WERI-Rb-1 (cell line): ENCODE measurements around the gene CHST11.

Experiments
- DNase-seq: peaks from one replicate; pipeline ENCODE4 v3.0.0-alpha.2; 2020
- H3K27ac ChIP-seq: fragments of 250-450 bp; sonication (Bioruptor Pico); 2 replicates; pipeline ENCODE4 v1.5.1; 2020; ENCODE audit warnings: mild to moderate bottlenecking, moderate library complexity
- H3K27me3 ChIP-seq: fragments of 250-450 bp; sonication (Bioruptor Pico); 2 replicates; pipeline ENCODE4 v1.5.1; 2021; ENCODE audit warnings: mild to moderate bottlenecking, low read depth, moderate library complexity; ENCODE audit not compliant: insufficient read depth, severe bottlenecking
- H3K36me3 ChIP-seq: fragments of 250-450 bp; sonication (Bioruptor Pico); 2 replicates; pipeline ENCODE4 v1.5.1; 2020; ENCODE audit warnings: mild to moderate bottlenecking, moderate library complexity
- H3K4me3 ChIP-seq: 2 replicates; pipeline ENCODE4 v1.5.1; 2011; ENCODE audit warnings: low read depth, mild to moderate bottlenecking, control low read depth, low read length
- H3K9me3 ChIP-seq: fragments of 250-450 bp; sonication (Bioruptor Pico); 2 replicates; pipeline ENCODE4 v1.5.1; 2021; ENCODE audit warnings: mild to moderate bottlenecking, moderate library complexity; ENCODE audit not compliant: severe bottlenecking
- TF ChIP-seq, protein P1 (sequence below): IDR thresholded peaks from 2 replicates; pipeline ENCODE4 v1.5.1; 2011; ENCODE audit warnings: low read depth, mild to moderate bottlenecking, control low read depth, inconsistent platforms, low read length

CHST11 gene

DNA sequence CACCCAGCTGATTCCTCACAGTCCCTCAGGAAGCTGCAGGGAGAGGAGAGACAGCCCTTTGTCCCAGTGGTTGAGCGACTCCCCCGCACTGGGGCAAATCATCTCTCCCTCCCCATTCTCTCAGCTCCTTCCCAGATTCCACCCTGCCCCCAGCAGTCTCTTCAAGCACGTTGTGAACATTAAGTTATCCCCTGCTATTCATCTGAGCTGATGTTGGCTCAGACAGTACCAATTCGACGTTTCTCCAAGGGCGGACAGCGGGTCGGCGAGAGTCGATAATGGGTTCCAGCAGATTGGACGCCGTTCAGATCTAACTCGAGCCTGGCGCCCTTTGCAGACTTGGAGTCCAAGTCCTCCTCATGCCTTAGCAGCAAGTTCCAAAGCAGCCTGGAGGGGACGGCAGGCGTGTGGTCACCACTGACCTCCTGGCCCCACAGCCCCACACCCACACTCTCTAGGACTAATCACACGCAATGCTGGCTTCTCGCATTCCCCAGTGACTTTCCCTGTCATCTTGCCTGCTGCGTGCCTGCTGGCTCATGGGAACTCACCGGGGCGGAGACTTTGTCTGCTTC, 245.9 kb downstream of the CHST11 start:
- no peak overlapping the region for H3K4me3 ChIP-seq
- H3K27me3 ChIP-seq = no peaks in the 10 kb centered on the region
- H3K27ac ChIP-seq = no peak overlapping the region
- H3K9me3 ChIP-seq = no peaks in the 10 kb centered on the region
- no peaks in the 10 kb centered on the region for H3K36me3 ChIP-seq
- no peak for DNase-seq
- TF ChIP-seq, protein P1, sequence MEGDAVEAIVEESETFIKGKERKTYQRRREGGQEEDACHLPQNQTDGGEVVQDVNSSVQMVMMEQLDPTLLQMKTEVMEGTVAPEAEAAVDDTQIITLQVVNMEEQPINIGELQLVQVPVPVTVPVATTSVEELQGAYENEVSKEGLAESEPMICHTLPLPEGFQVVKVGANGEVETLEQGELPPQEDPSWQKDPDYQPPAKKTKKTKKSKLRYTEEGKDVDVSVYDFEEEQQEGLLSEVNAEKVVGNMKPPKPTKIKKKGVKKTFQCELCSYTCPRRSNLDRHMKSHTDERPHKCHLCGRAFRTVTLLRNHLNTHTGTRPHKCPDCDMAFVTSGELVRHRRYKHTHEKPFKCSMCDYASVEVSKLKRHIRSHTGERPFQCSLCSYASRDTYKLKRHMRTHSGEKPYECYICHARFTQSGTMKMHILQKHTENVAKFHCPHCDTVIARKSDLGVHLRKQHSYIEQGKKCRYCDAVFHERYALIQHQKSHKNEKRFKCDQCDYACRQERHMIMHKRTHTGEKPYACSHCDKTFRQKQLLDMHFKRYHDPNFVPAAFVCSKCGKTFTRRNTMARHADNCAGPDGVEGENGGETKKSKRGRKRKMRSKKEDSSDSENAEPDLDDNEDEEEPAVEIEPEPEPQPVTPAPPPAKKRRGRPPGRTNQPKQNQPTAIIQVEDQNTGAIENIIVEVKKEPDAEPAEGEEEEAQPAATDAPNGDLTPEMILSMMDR = no peak

DNA sequence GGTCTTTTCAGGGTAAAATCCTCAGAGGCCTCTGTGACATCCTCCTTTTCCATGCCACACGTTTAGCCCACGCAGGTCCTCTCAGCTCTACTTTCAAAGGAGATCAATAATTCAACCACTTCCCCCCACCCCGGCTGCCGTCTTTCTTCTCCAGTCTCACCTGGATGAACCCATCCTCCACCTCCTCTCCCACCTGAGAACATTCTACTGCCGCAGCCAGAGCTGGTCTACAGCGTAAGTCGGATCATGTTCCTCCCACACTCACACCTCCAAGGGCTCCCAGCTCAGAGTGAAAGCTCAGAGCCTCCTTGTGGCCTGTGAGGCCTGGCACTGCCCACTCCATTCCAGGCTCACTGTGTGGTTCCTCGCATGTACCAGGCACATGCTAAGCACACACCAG, 246.6 kb downstream of the CHST11 start:
- no peak overlapping the region for H3K4me3 ChIP-seq
- no peaks in the 10 kb centered on the region for H3K36me3 ChIP-seq
- no peaks in the 10 kb centered on the region for H3K27me3 ChIP-seq
- no peaks in the 10 kb centered on the region for H3K9me3 ChIP-seq
- DNase-seq = no peak
- H3K27ac ChIP-seq = no peak overlapping the region
- TF ChIP-seq, protein P1 = no peak

DNA sequence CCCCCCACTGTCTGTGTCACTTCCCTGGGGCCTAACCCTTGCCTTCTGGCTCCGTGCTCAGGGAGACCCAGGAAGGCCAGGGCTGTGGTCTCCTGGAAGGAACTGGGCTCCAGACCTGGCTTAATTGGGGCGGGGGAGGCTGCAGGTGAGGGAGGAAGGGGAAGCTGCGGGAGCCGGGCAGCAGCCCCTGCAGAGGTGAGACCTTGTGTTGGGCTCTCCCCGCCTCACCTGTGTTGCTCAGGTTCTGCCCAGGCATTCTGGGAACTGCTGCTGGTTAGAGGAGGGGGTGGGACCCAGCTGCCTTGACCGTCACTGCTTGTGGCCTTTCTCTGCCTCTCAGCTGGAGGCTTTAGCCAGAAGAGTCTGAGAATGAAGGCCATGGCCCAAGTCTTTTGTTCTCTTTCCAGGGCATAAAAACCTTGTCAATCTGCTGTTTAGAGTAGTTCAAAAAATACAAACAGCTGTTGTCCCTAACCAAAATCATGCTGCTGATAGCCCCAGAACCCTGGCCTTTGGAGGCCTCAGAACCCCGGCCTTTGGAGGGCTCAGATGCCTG, 247.6 kb downstream of the CHST11 start:
- Histone ChIP-seq H3K27me3 (no peaks in the 10 kb centered on the region), H3K9me3 (no peaks in the 10 kb centered on the region), H3K36me3 (no peaks in the 10 kb centered on the region), H3K4me3 (no peak overlapping the region), H3K27ac (no peak overlapping the region)
- no peak for DNase-seq
- TF ChIP-seq, protein P1 = no peak

DNA sequence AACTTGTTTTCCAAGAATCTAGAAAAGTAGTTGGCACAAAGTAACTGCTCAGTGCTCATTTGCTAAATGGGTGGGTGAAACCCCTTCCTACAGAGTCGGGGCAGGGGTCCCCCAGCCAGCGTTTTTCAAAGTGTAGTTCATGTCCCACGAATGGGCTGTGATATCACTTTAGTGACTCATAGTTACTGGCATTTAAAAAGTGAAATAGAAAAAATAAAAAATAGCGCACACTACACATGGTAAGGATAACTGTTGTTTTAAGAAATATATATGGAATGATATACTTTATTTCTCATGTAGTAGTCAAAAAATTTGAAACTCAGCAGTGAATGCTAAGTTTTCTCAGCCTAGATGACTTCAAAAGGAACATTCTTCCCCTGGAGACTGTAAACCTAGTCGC, 250.4 kb downstream of the CHST11 start:
- no peak for DNase-seq
- Histone ChIP-seq H3K27ac (no peak overlapping the region), H3K36me3 (no peaks in the 10 kb centered on the region), H3K27me3 (no peaks in the 10 kb centered on the region), H3K4me3 (no peak overlapping the region), H3K9me3 (no peaks in the 10 kb centered on the region)
- TF ChIP-seq, protein P1 = no peak

DNA sequence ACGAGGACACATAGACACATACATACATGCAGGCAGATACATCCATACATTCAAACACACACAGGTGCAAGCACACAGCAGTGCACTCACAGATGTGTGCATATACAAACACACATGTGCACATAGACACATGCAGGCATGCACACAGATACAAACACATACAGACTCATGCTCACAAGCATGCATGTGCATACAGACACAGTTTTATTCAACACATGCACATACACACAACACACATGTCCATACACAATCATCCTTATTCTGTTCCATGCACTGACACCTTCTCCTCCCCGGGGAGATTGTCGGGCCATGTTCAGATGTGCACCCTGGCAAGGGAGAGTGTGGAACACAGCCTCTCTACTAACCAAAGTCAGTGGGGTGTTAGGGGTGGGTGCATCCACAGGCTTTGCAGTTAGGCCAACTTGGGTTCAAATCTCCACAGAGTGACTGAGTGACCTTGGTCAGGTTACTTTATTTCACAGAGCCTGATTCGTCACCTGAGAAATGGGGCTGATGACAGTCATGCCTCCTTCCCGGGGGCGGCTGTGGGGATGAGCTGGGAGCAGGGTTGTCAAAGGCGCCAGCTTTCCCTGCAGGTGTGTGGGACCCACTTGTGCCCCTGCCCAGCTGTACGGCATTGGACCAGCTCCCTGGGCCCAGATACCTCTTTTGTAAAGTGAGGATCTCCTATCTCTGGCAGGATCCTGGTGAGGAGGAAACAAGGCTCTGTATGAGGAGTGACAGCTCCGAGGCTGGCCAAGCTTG, 251.2 kb downstream of the CHST11 start:
- H3K4me3 ChIP-seq = no peak overlapping the region
- no peak overlapping the region for H3K27ac ChIP-seq
- no peaks in the 10 kb centered on the region for H3K27me3 ChIP-seq
- no peaks in the 10 kb centered on the region for H3K9me3 ChIP-seq
- DNase-seq = no peak
- TF ChIP-seq, protein P1 = no peak
- no peaks in the 10 kb centered on the region for H3K36me3 ChIP-seq
